H9 (cell line): ENCODE results near the gene ETV2. TPM values are rescaled to one million over a fixed set of nuclear protein-coding genes. Genes with fewer than 3 reads are reported as not detected.
A peak's percentile ranks its signal among the peaks of the same experiment; 100 is the strongest.

ENCODE experiments used
- DNase-seq: peaks from one replicate; pipeline ENCODE4 v3.0.0-alpha.2; 2017
- H2AFZ ChIP-seq: one replicate; pipeline ENCODE4 v1.6.1; 2013; ENCODE audit warnings: mild to moderate bottlenecking, low read length, control low read depth, moderate library complexity
- H2AK5ac ChIP-seq: 2 replicates; pipeline ENCODE4 v1.6.1; 2013; ENCODE audit warnings: low read length, control low read depth, mixed read lengths; ENCODE audit not compliant: insufficient read length
- H2BK120ac ChIP-seq: one replicate; pipeline ENCODE4 v1.6.1; 2013; ENCODE audit warnings: low read depth, mild to moderate bottlenecking, low read length, control low read depth, inconsistent platforms; ENCODE audit not compliant: poor library complexity, severe bottlenecking
- H2BK12ac ChIP-seq: 2 replicates; pipeline ENCODE4 v1.6.1; 2013; ENCODE audit warnings: low read length, control low read depth, mixed read lengths, low read depth; ENCODE audit not compliant: insufficient read length
- H2BK15ac ChIP-seq: 2 replicates; pipeline ENCODE4 v1.6.1; 2013; ENCODE audit warnings: low read depth, low read length, control low read depth
- H2BK20ac ChIP-seq: one replicate; pipeline ENCODE4 v1.6.1; 2013; ENCODE audit warnings: low read depth, mild to moderate bottlenecking, low read length, control low read depth, inconsistent platforms; ENCODE audit not compliant: poor library complexity, severe bottlenecking
- H2BK5ac ChIP-seq: 2 replicates; pipeline ENCODE4 v1.6.1; 2013; ENCODE audit warnings: low read length, control low read depth, mixed read lengths; ENCODE audit not compliant: insufficient read length
- H3K14ac ChIP-seq: 2 replicates; pipeline ENCODE4 v1.6.1; 2013; ENCODE audit warnings: low read length, control low read depth; ENCODE audit not compliant: insufficient read depth
- H3K18ac ChIP-seq: 2 replicates; pipeline ENCODE4 v1.6.1; 2013; ENCODE audit warnings: low read depth, mild to moderate bottlenecking, mixed read lengths, low read length, control low read depth; ENCODE audit not compliant: insufficient read length
- H3K23ac ChIP-seq: 2 replicates; pipeline ENCODE4 v1.6.1; 2013; ENCODE audit warnings: low read length, control low read depth, mixed read lengths, low read depth; ENCODE audit not compliant: insufficient read length
- H3K23me2 ChIP-seq: 2 replicates; pipeline ENCODE4 v1.6.1; 2013; ENCODE audit warnings: low read depth, mild to moderate bottlenecking, mixed read lengths, low read length, control low read depth; ENCODE audit not compliant: insufficient read length, poor library complexity, severe bottlenecking
- H3K27ac ChIP-seq: 2 replicates; pipeline ENCODE4 v1.5.1; 2013; ENCODE audit warnings: low read length, control low read depth, mixed read lengths, low read depth; ENCODE audit not compliant: insufficient read length
- H3K27me3 ChIP-seq: 2 replicates; pipeline ENCODE4 v1.6.1; 2013; ENCODE audit warnings: low read length, control low read depth, inconsistent platforms; ENCODE audit not compliant: insufficient read depth
- H3K4ac ChIP-seq: 2 replicates; pipeline ENCODE4 v1.6.1; 2013; ENCODE audit warnings: low read depth, mild to moderate bottlenecking, control low read depth, inconsistent platforms, low read length, moderate library complexity
- H3K4me1 ChIP-seq: 2 replicates; pipeline ENCODE4 v1.6.1; 2013; ENCODE audit warnings: low read length, control low read depth, inconsistent platforms; ENCODE audit not compliant: insufficient read depth
- H3K4me2 ChIP-seq: 2 replicates; pipeline ENCODE4 v1.6.1; 2013; ENCODE audit warnings: low read length, control low read depth, mixed read lengths; ENCODE audit not compliant: insufficient read length, insufficient read depth
- H3K56ac ChIP-seq: 2 replicates; pipeline ENCODE4 v1.6.1; 2013; ENCODE audit warnings: low read depth, mild to moderate bottlenecking, mixed read lengths, low read length, control low read depth; ENCODE audit not compliant: insufficient read length
- H3K79me1 ChIP-seq: 2 replicates; pipeline ENCODE4 v1.6.1; 2013; ENCODE audit warnings: low read depth, mild to moderate bottlenecking, moderate library complexity, low read length, control low read depth, inconsistent platforms; ENCODE audit not compliant: insufficient read depth, poor library complexity, severe bottlenecking
- H3K79me2 ChIP-seq: 2 replicates; pipeline ENCODE4 v1.6.1; 2013; ENCODE audit warnings: low read length, control low read depth, inconsistent platforms; ENCODE audit not compliant: insufficient read depth
- H3K9ac ChIP-seq: 2 replicates; pipeline ENCODE4 v1.6.1; 2013; ENCODE audit warnings: low read length, control low read depth, mixed read lengths; ENCODE audit not compliant: insufficient read length; ENCODE audit errors: extremely low read depth
- H3K9me3 ChIP-seq: one replicate; pipeline ENCODE4 v1.6.1; 2013; ENCODE audit warnings: low read depth, low read length, inconsistent platforms; ENCODE audit not compliant: control insufficient read depth
- H3T11ph ChIP-seq: one replicate; pipeline ENCODE4 v1.6.1; 2013; ENCODE audit warnings: mild to moderate bottlenecking, low read length, control low read depth, inconsistent platforms
- H4K20me1 ChIP-seq: one replicate; pipeline ENCODE4 v1.6.1; 2013; ENCODE audit not compliant: control insufficient read depth, insufficient read length, insufficient read depth
- H4K5ac ChIP-seq: 2 replicates; pipeline ENCODE4 v1.6.1; 2013; ENCODE audit warnings: low read depth, mild to moderate bottlenecking, mixed read lengths, low read length, control low read depth; ENCODE audit not compliant: insufficient read length
- H4K8ac ChIP-seq: replicated peaks from 2 replicates; pipeline ENCODE4 v1.6.1; 2013; ENCODE audit warnings: low read length, control low read depth, mixed read lengths, low read depth; ENCODE audit not compliant: insufficient read length
- H4K91ac ChIP-seq: 2 replicates; pipeline ENCODE4 v1.6.1; 2013; ENCODE audit warnings: low read depth, mild to moderate bottlenecking, moderate library complexity, mixed read lengths, low read length, control low read depth; ENCODE audit not compliant: insufficient read length
- H3K27ac Mint-ChIP-seq, 3 experiments: 2 replicates in 2 of 3; 3 replicates in 1 of 3; pipeline ENCODE4 v1.8.0; 2020 to 2021; ENCODE audit warnings: mixed read lengths in 3 of 3, mild to moderate bottlenecking in 1 of 3, moderate library complexity in 1 of 3
- H3K27me3 Mint-ChIP-seq: 2 replicates; pipeline ENCODE4 v1.8.0; 2021; ENCODE audit warnings: low read depth, mild to moderate bottlenecking, moderate library complexity, mixed read lengths
- H3K36me3 Mint-ChIP-seq, 3 experiments: 2 replicates in 2 of 3; 3 replicates in 1 of 3; pipeline ENCODE4 v1.8.0; 2020 to 2021; ENCODE audit warnings: low read depth in 3 of 3, mixed read lengths in 3 of 3; ENCODE audit not compliant: insufficient read depth in 1 of 3
- H3K4me1 Mint-ChIP-seq, 2 experiments: 2 replicates each; pipeline ENCODE4 v1.8.0; 2020; ENCODE audit warnings: mixed read lengths in 2 of 2
- H3K4me3 Mint-ChIP-seq, 2 experiments: 2 replicates in 1 of 2; 3 replicates in 1 of 2; pipeline ENCODE4 v1.8.0; 2020 to 2021; ENCODE audit warnings: mild to moderate bottlenecking in 2 of 2, mixed read lengths in 2 of 2, moderate library complexity in 1 of 2
- H3K9me3 Mint-ChIP-seq, 2 experiments: 2 replicates in 1 of 2; 3 replicates in 1 of 2; pipeline ENCODE4 v1.8.0; 2020; ENCODE audit warnings: mild to moderate bottlenecking in 2 of 2, mixed read lengths in 2 of 2, moderate library complexity in 1 of 2
- CTCF ChIP-seq: fragments of 200-600 bp; sonication (generic); conservative IDR thresholded peaks from 3 replicates; pipeline ENCODE4 v1.8.0; 2021; ENCODE audit warnings: antibody characterized with exemption, mild to moderate bottlenecking
- WGBS: extraction: QIAGEN DNeasy Blood & Tissue Kit; methylation state at CpG from one replicate; pipeline ENCODE4 v1.1.7; 2013; ENCODE audit warnings: missing lambda C conversion rate, low lambda C conversion rate, mixed read lengths; ENCODE audit not compliant: insufficient read length; ENCODE audit errors: extremely low coverage; 5-methylcytosine and 5-hydroxymethylcytosine counted together
- total RNA-seq: library from RNA; stranded (reverse); gene quantifications from 2 replicates; pipeline ENCODE4 v1.2.1, GENCODE V29; 2021

ETV2 gene
- total RNA-seq, 1 experiment from 2014 or later: 1.9 TPM

GRCh38 chr19:35666251-35666913 lies 24.8 kb downstream of the ETV2 start, which contains the start of gene UPK1A:
UPK1A (plus strand) TSS chr19:35666517; CDS start chr19:35666813, 296 bp downstream.
- H2AK5ac ChIP-seq: no peak within 1 kb of the TSS
- no peak within 1 kb of the TSS for H3K56ac ChIP-seq
- H2BK12ac ChIP-seq: no peak within 1 kb of the TSS
- H3K79me2 ChIP-seq: no peaks in the 10 kb centered on the region
- DNase-seq: no peak
- H3K4me3 Mint-ChIP-seq: no peak within 1 kb of the TSS
- H3K14ac ChIP-seq: no peak within 1 kb of the TSS
- H4K20me1 ChIP-seq: no peaks in the 10 kb centered on the region
- H3K36me3 Mint-ChIP-seq: peaks cover 10 to 29% (median 21%) of the 10 kb centered on the region in 3 experiments
- H3K4ac ChIP-seq: no peak within 1 kb of the TSS
- H2BK120ac ChIP-seq: no peak within 1 kb of the TSS
- TF ChIP-seq CTCF: no peak
- H3K27ac ChIP-seq: no peak within 1 kb of the TSS
- H4K8ac ChIP-seq: no peak within 1 kb of the TSS
- peaks cover 14% of the 10 kb centered on the region for H3K27me3 Mint-ChIP-seq
- no peak within 1 kb of the TSS for H3T11ph ChIP-seq
- no peak within 1 kb of the TSS for H2BK20ac ChIP-seq
- H4K91ac ChIP-seq: no peak within 1 kb of the TSS
- no peak within 1 kb of the TSS for H3K4me2 ChIP-seq
- no CpG with 5 or more reads among the region's 16 CpGs for WGBS
- H3K23ac ChIP-seq: no peak within 1 kb of the TSS
- no peaks in the 10 kb centered on the region for H3K4me1 ChIP-seq
- H3K9ac ChIP-seq: no peak within 1 kb of the TSS
- no peak within 1 kb of the TSS for H2BK5ac ChIP-seq
- H3K23me2 ChIP-seq: no peaks in the 10 kb centered on the region
- peaks cover 4% of the 10 kb centered on the region in 2 experiments; a peak in 2 of 4 replicates for H3K4me1 Mint-ChIP-seq
- H3K9me3 ChIP-seq: no peaks in the 10 kb centered on the region
- H2AFZ ChIP-seq: no peak within 1 kb of the TSS
- no peak within 1 kb of the TSS for H3K18ac ChIP-seq
- H2BK15ac ChIP-seq: no peak within 1 kb of the TSS
- no peaks in the 10 kb centered on the region for H3K9me3 Mint-ChIP-seq
- H3K27ac Mint-ChIP-seq: peak within 1 kb of the TSS in 1 of 3 experiments; percentile 47; a peak in 1 of 7 replicates
- no peaks in the 10 kb centered on the region for H3K79me1 ChIP-seq
- H3K27me3 ChIP-seq: no peaks in the 10 kb centered on the region
- H4K5ac ChIP-seq: no peak within 1 kb of the TSS
